K562 (cell line): Measurements from ENCODE around the gene DIPK1A. TPM values are rescaled to one million over a fixed set of nuclear protein-coding genes. Genes with fewer than 3 reads are reported as not detected.

Source experiments
- ATAC-seq: fragments of 200-7000 bp; cut with Tn5 transposase; 3 replicates; pipeline ENCODE4 v1.9.1; 2020; ENCODE audit warnings: moderate library complexity
- BruUV-seq: library from RNA; stranded (reverse); fragments of 400-500 nt; replicated peaks from 2 replicates; lab custom pipeline; 2021; lab: Mats Ljungman, UMichigan
- CTCF ChIA-PET: fragments of 300-600 bp; formaldehyde crosslinking; extraction: SDS; loops from one replicate; lab custom pipeline; 2021; ENCODE audit warnings: low intra/inter-chr PET ratio; lab: Yijun Ruan, JAX
- POLR2A ChIA-PET: fragments of 300-600, 350-650 bp; sonication (Branson Sonifier 250); formaldehyde crosslinking; extraction: SDS; loops from one replicate; lab custom pipeline; 2021; ENCODE audit warnings: antibody characterized with exemption, inconsistent platforms; lab: Yijun Ruan, JAX
- DNase-seq, 4 experiments: peaks; one replicate each; pipeline versions ENCODE4 v3.0.0 to v3.0.0-alpha.2; 2011 to 2018; ENCODE audit warnings: low spot score in 3 of 4, mixed read lengths in 3 of 4; ENCODE audit errors: extremely low read depth in 1 of 4
- FAIRE-seq: peaks from 2 replicates; lab custom pipeline; 2011; peaks lifted over from hg19 to GRCh38; lab: Jason Lieb, UNC
- H2AFZ ChIP-seq: 2 replicates; pipeline ENCODE4 v1.6.0; 2011; ENCODE audit warnings: low read depth, low read length, control low read depth, inconsistent platforms
- H3K27ac ChIP-seq: fragments of 200-600 bp; 3 replicates; pipeline ENCODE4 v1.8.0; 2011; ENCODE audit warnings: low read depth, mild to moderate bottlenecking, control low read depth, inconsistent platforms, low read length, moderate library complexity, mixed read lengths; ENCODE audit errors: extremely low read depth
- H3K27me3 ChIP-seq, 2 experiments: fragments of 300-600 bp in 1 of 2; 2 replicates in 1 of 2; 3 replicates in 1 of 2; pipeline versions ENCODE4 v1.6.0 to v1.8.0; 2011; ENCODE audit warnings: inconsistent platforms in 2 of 2, low read length in 2 of 2, mild to moderate bottlenecking in 1 of 2, mixed read lengths in 1 of 2, moderate library complexity in 1 of 2; ENCODE audit not compliant: control insufficient read depth in 2 of 2, insufficient read depth in 2 of 2
- H3K36me3 ChIP-seq: fragments of 300-600 bp; 3 replicates; pipeline ENCODE4 v1.8.0; 2011; ENCODE audit warnings: mild to moderate bottlenecking, low read length, inconsistent platforms; ENCODE audit not compliant: control insufficient read depth, insufficient read depth
- H3K4me1 ChIP-seq, 2 experiments: fragments of 200-600 bp in 1 of 2; replicated peaks in 1 of 2; 2 replicates in 1 of 2; 3 replicates in 1 of 2; pipeline versions ENCODE4 v1.5.1 to v1.8.0; 2011; ENCODE audit warnings: inconsistent platforms in 2 of 2, low read length in 2 of 2, mild to moderate bottlenecking in 1 of 2, mixed read lengths in 1 of 2, moderate library complexity in 1 of 2; ENCODE audit not compliant: control insufficient read depth in 2 of 2, insufficient read depth in 2 of 2
- H3K4me2 ChIP-seq: 2 replicates; pipeline ENCODE4 v1.6.1; 2011; ENCODE audit warnings: low read length, control low read depth, inconsistent platforms, mixed read lengths; ENCODE audit not compliant: insufficient read depth
- H3K4me3 ChIP-seq: fragments of 200-600 bp; sonication (generic), shearing (Covaris generic); 2 replicates; pipeline ENCODE4 v1.5.1; 2016; ENCODE audit warnings: control low read depth, inconsistent platforms
- H3K79me2 ChIP-seq: fragments of 200-600 bp; 3 replicates; pipeline ENCODE4 v1.8.0; 2011; ENCODE audit warnings: low read length, inconsistent platforms; ENCODE audit not compliant: control insufficient read depth, insufficient read depth
- H3K9ac ChIP-seq, 2 experiments: 2 replicates each; pipeline versions ENCODE4 v1.6.0 to v1.6.1; 2011; ENCODE audit warnings: low read depth in 2 of 2, low read length in 2 of 2, control low read depth in 1 of 2, inconsistent platforms in 1 of 2, mild to moderate bottlenecking in 1 of 2, mixed read lengths in 1 of 2; ENCODE audit not compliant: insufficient read depth in 1 of 2
- H3K9me1 ChIP-seq: one replicate; pipeline ENCODE4 v1.6.0; 2011; ENCODE audit warnings: inconsistent platforms, mild to moderate bottlenecking, low read length, moderate library complexity; ENCODE audit not compliant: control insufficient read depth, insufficient read depth
- H3K9me3 ChIP-seq: replicated peaks from 2 replicates; pipeline ENCODE4 v1.5.1; 2011; ENCODE audit warnings: low read depth, low read length, inconsistent platforms; ENCODE audit not compliant: control insufficient read depth, insufficient read depth
- H4K20me1 ChIP-seq: replicated peaks from 2 replicates; pipeline ENCODE4 v1.6.1; 2011; ENCODE audit warnings: low read length, inconsistent platforms, mixed read lengths; ENCODE audit not compliant: control insufficient read depth, insufficient read depth
- ARHGAP35 ChIP-seq: fragments of 450-650 bp; IDR thresholded peaks from 2 replicates; pipeline ENCODE4 v1.6.1; 2018; ENCODE audit not compliant: partially characterized antibody
- BCOR ChIP-seq: fragments of 450-650 bp; IDR thresholded peaks from 2 replicates; pipeline ENCODE4 v1.6.1; 2016
- GATAD2B ChIP-seq: fragments of 450-650 bp; IDR thresholded peaks from 2 replicates; pipeline ENCODE4 v1.6.1; 2017; ENCODE audit warnings: mild to moderate bottlenecking, borderline replicate concordance
- MBD2 ChIP-seq: sonication (generic); IDR thresholded peaks from 2 replicates; pipeline ENCODE4 v1.6.1; 2016; ENCODE audit warnings: low read depth, borderline replicate concordance
- MYC ChIP-seq, 2 experiments: fragments of 250-450 bp in 1 of 2; sonication (Bioruptor Pico) in 1 of 2; IDR thresholded peaks; 2 replicates each; pipeline versions ENCODE4 v1.5.1 to v1.6.1; 2012 to 2021; ENCODE audit warnings: low read depth in 2 of 2, borderline replicate concordance in 1 of 2, improper control_type of control experiment in 1 of 2, low read length in 1 of 2, mild to moderate bottlenecking in 1 of 2, moderate library complexity in 1 of 2
- NFE2L1 ChIP-seq: fragments of 450-650 bp; IDR thresholded peaks from 2 replicates; pipeline ENCODE4 v1.6.1; 2016; ENCODE audit warnings: missing genetic modification characterization, low read depth, mild to moderate bottlenecking, missing compliant biosample characterization, moderate library complexity, borderline replicate concordance
- PHF8 ChIP-seq: fragments of 200-600 bp; sonication (generic); IDR thresholded peaks from 2 replicates; pipeline ENCODE4 v1.6.1; 2012; ENCODE audit warnings: mixed run types, mild to moderate bottlenecking, inconsistent platforms, low read length, moderate library complexity, borderline replicate concordance
- RAD21 ChIP-seq, 2 experiments: fragments of 250-450 bp in 1 of 2; fragments of 450-650 bp in 1 of 2; sonication (Bioruptor Pico) in 1 of 2; formaldehyde crosslinking in 1 of 2; IDR thresholded peaks in 1 of 2; conservative IDR thresholded peaks in 1 of 2; 2 replicates each; pipeline versions ENCODE4 v1.4.0 to v1.8.0; 2020 to 2022; ENCODE audit warnings: mild to moderate bottlenecking in 2 of 2, moderate library complexity in 1 of 2
- ZBTB12 ChIP-seq: fragments of 250-450 bp; sonication (Bioruptor Pico); IDR thresholded peaks from 2 replicates; pipeline ENCODE4 v1.4.0; 2020
- ZNF707 ChIP-seq: fragments of 250-450 bp; sonication (Bioruptor Pico); conservative IDR thresholded peaks from 2 replicates; pipeline ENCODE4 v1.8.0; 2022; ENCODE audit warnings: inconsistent platforms, mild to moderate bottlenecking, moderate library complexity
- WGBS: fragments of 100-300 bp; shearing (Covaris generic); methylation state at CpG from one replicate; pipeline ENCODE4 v1.1.6; 2016; ENCODE audit warnings: low coverage, mixed read lengths; ENCODE audit not compliant: insufficient coverage; ENCODE audit errors: missing lambda C conversion rate; 5-methylcytosine and 5-hydroxymethylcytosine counted together
- in situ Hi-C: fragments of 300-500 bp; cut with MboI; formaldehyde crosslinking; loops from 4 replicates; pipeline ENCODE4 v1.15.0; 2018; ENCODE audit warnings: inconsistent platforms, mixed read lengths
- intact Hi-C: fragments of 100-400 bp; cut with micrococcal nuclease; formaldehyde crosslinking; loops from 2 replicates; pipeline ENCODE4 v1.14.2; 2022
- polyA plus RNA-seq, 8 experiments: library from polyadenylated mRNA; depleted of rRNA in 4 of 8; stranded (reverse) in 5 of 8; unstranded in 3 of 8; fragments of >200 nt; fragmentation: Nextera tagmentation in 2 of 8; fragmentation: Illumina TruSeq in 1 of 8; extraction: Ambion mirVana in 2 of 8; extraction: Trizol in 1 of 8; gene quantifications; 2 replicates each; pipeline versions ENCODE4 v1.2.1 to v1.2.3, GENCODE V29; 2011 to 2014; ENCODE audit warnings: inconsistent platforms in 1 of 8, missing spikeins in 1 of 8
- total RNA-seq, 7 experiments: library from RNA; depleted of rRNA in 6 of 7; stranded (reverse); fragments of >200 nt in 6 of 7; fragmentation: Illumina TruSeq in 2 of 7; extraction: Trizol in 2 of 7; gene quantifications; 2 replicates each; pipeline versions ENCODE4 v1.2.1 to v1.2.3, GENCODE V29; 2011 to 2021; ENCODE audit warnings: low replicate concordance in 1 of 7
- TF ChIP-seq, protein P1 (sequence below): fragments of 250-450 bp; sonication (Bioruptor Pico); IDR thresholded peaks from 2 replicates; pipeline ENCODE4 v1.8.0; 2021; ENCODE audit warnings: moderate library complexity, mild to moderate bottlenecking, inconsistent platforms

Gene DIPK1A
- total and polyA plus RNA-seq, 9 of the 15 experiments (the other 6 are each of a cell fraction or from before 2014, with no cell fraction given), result 0.54 to 2.5 (median 1.3) TPM

DNA sequence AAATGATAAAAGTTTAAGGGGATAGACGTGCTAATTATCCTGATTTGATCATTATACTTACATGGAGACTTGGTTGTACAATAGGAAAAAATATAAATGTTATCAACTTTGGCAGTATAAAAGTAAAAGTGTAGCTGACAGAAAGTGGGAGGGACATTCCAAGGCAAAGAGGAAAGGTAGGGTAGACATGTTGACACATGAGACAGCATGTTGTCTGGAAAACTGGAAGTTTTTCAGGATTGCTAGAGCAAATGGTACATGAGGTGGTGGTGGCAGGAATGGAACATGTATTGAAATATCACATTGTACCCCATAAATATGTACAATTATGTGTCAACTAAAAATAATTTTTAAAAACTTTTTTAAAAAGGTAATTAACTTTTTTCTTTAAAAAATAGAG is 13.2 kb downstream of the DIPK1A start:
- no TSS peak for BruUV-seq
- ChIA-PET POLR2A (interaction anchor here (0.8 to 1.4 kb wide), 3 partner anchors 12 to 116 kb away, joined by 3 read pairs; no protein-coding TSS in a partner anchor), CTCF (no interaction called here)
- intact Hi-C loops, result no loop called here
- Histone ChIP-seq H3K9me1 (no peaks in the 10 kb centered on the region), H4K20me1 (no peaks in the 10 kb centered on the region), H3K4me1 (peaks cover 8 to 31% of the 10 kb centered on the region in 2 experiments; a peak in 4 of 5 replicates), H3K27ac (no peak overlapping the region), H2AFZ (no peak overlapping the region), H3K27me3 (no peaks in the 10 kb centered on the region), H3K4me2 (no peak overlapping the region), H3K36me3 (no peaks in the 10 kb centered on the region), H3K9me3 (no peaks in the 10 kb centered on the region), H3K79me2 (no peaks in the 10 kb centered on the region), H3K9ac (no peak overlapping the region), H3K4me3 (no peak overlapping the region)
- DNase-seq (no peak), ATAC-seq (no peak), FAIRE-seq (no peak)
- in situ Hi-C loops, result no loop called here
- TF ChIP-seq RAD21 (CRISPR knock-in tag; conservative IDR thresholded peaks at IDR 0.05 in 1 of 2, IDR thresholded peaks at IDR 0.05 in 1 of 2), result no peak
- TF ChIP-seq ARHGAP35, result no peak
- no peak for TF ChIP-seq GATAD2B
- 50% methylated on average over 1 of the region's 1 CpG for WGBS

- no peaks in the 10 kb centered on the region for H3K79me2 ChIP-seq
- no peak overlapping the region; the same call in 1 of the 2 replicates for H2AFZ ChIP-seq
- no peak overlapping the region for H3K27ac ChIP-seq
- no peak overlapping the region for H3K4me3 ChIP-seq
- DNase-seq, result no peak
- no peak overlapping the region for H3K4me2 ChIP-seq
- no peak for FAIRE-seq
- peaks cover 6 to 19% of the 10 kb centered on the region in 2 experiments; a peak in 3 of 5 replicates for H3K4me1 ChIP-seq
- no peak overlapping the region for H3K9ac ChIP-seq
- no peak for ATAC-seq
- H3K9me1 ChIP-seq, result no peaks in the 10 kb centered on the region
- in situ Hi-C loops, result no loop called here
- POLR2A ChIA-PET, result no interaction called here
- no peaks in the 10 kb centered on the region for H3K9me3 ChIP-seq
- H3K27me3 ChIP-seq, result no peaks in the 10 kb centered on the region
- 51% methylated on average over 4 of the region's 4 CpGs for WGBS
- intact Hi-C loops, result no loop called here
- H3K36me3 ChIP-seq, result no peaks in the 10 kb centered on the region
- no peaks in the 10 kb centered on the region for H4K20me1 ChIP-seq
- BruUV-seq, result no TSS peak
- CTCF ChIA-PET, result no interaction called here
- TF ChIP-seq ARHGAP35, result no peak
- TF ChIP-seq MYC (IDR thresholded peaks at IDR 0.05; ENCODE audit: low read depth, low read length), result no peak
- TF ChIP-seq MYC (CRISPR knock-in tag; IDR thresholded peaks at IDR 0.05; ENCODE audit: borderline replicate concordance, low read depth), result no peak
- TF ChIP-seq NFE2L1 (tag), result no peak
- TF ChIP-seq GATAD2B, result no peak
- no peak for TF ChIP-seq BCOR
- TF ChIP-seq, protein P1, sequence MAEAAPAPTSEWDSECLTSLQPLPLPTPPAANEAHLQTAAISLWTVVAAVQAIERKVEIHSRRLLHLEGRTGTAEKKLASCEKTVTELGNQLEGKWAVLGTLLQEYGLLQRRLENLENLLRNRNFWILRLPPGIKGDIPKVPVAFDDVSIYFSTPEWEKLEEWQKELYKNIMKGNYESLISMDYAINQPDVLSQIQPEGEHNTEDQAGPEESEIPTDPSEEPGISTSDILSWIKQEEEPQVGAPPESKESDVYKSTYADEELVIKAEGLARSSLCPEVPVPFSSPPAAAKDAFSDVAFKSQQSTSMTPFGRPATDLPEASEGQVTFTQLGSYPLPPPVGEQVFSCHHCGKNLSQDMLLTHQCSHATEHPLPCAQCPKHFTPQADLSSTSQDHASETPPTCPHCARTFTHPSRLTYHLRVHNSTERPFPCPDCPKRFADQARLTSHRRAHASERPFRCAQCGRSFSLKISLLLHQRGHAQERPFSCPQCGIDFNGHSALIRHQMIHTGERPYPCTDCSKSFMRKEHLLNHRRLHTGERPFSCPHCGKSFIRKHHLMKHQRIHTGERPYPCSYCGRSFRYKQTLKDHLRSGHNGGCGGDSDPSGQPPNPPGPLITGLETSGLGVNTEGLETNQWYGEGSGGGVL (CRISPR knock-in tag), result no peak
- no peak for TF ChIP-seq ZNF707 (CRISPR knock-in tag)
- no peak for TF ChIP-seq ZBTB12 (CRISPR knock-in tag)
- TF ChIP-seq MBD2, result no peak
- no peak for TF ChIP-seq PHF8
These were observed 15.5 kb downstream of the DIPK1A start for GRCh38 chr1:92945748-92946270.
